Stimulated activated CD4-positive, alpha-beta T cell treated with anti-CD3 and anti-CD28 coated beads, Interleukin-4, amount 100 ng/mL, for 24 hours (primary cell): ENCODE measurements around the gene IFT27.
"Not testable (repeated sequence)": the region's sequence is repeated elsewhere in the genome, so short reads cannot be mapped to it uniquely, and the experiment has no call there.

Experiments used
- DNase-seq: peaks from one replicate; pipeline ENCODE4 v3.0.0-alpha.2; 2020

IFT27 gene

DNA sequence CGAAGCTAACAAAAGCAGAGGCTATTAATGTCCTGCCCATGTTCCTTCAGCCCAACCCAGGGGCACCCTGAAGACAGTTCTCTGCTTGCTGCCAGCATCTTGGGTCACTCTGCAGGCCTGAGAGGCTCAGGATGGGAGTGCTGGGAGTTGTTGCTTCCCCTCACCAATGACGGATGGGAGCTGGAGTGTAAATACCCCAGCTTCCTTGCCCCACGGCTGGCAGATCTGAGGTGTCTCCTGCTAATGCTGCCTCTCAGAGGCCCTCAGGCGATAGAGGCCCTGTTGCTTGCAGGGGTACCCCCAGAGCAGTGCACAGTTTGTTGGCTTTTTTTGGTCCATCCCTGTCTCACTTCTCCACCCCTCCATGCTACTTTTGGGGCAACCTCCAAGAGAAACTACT is 32.9 kb downstream of the IFT27 start:
- no peak for DNase-seq

DNA sequence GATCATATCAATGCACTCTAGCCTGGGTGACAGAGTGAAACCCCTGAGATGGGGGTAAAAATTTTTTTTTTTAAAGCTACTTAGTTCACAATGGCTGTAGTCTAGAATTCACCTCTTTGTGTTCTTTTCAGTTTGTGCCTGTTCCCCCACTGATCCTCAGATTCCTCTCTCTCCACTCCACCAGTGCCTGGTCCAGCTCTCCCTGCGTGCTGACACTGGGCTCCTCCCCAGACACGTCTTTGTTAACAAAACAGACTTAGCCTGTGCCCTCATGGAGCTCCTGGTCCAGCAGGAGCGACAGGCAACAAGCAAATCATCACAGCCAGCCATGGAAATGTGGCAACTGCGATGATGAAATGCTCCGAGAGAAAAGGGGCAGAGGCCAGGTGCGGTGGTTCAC is 34.0 kb downstream of the IFT27 start:
- no peak for DNase-seq

DNA sequence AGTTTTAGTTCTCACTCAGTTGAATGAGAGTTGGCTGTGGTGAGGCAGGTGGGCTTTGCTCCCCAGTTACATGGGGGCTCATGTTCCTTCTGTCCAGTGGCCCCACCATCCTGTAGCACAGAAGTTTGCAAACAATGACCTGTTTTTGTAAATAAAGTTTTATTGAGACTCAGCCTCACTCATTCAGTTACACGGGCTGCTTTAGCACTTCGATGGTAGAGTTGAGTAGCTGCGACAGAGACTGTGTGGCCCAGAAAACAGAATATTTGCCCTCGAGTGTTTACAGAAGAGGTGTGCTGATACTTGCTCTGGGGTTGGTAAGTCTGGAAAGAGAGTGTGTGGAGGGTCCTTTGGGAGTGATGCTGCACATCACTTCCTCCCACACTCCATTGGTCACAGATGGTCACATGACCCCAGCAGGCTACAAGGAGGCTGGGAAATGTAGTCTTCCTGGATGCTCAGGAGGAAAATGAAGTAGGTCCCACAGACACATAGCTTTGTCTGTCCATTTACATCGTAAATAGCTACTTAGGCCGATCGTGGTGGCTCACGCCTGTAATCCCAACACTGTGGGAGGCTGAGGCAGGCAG is 34.6 kb downstream of the IFT27 start:
- no peak for DNase-seq

DNA sequence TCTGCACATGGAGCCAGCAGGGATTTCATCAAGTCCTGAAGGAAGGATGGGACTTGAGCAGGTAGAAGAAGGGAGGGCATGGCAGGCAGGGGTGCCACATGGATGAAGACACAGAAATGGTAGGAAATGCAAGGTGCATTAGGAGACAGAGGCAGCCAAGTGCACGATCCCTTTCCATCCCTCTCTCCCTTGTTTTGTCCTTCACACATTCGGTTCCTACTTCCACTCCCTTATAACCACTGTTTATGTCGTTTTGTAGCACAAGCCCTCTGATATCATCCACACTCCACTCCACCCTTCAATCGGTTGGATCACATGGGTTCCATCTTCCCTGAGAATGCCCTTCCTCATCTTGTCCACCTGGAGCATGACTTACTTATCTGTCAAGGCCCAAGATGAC is 35.2 kb downstream of the IFT27 start:
- DNase-seq, result no peak

DNA sequence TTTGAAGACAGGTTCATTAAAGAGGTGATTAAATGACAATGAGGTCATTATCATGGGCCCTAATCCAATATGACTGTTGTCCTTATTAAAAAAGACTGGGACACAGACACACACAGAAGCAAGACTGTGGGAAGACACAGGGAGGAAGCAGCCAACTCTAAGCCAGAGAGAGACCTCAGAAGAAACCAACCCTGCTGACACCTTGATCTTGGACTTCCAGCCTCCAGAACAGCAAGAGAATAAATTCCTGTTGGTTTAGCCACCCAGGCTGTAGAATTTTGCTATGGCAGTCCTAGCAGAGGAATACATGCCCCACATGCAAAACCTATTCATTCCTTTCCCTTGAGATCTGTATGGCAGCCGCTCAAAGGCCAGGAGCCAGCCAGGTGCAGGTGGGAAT is 36.7 kb downstream of the IFT27 start:
- DNase-seq, result no peak

DNA sequence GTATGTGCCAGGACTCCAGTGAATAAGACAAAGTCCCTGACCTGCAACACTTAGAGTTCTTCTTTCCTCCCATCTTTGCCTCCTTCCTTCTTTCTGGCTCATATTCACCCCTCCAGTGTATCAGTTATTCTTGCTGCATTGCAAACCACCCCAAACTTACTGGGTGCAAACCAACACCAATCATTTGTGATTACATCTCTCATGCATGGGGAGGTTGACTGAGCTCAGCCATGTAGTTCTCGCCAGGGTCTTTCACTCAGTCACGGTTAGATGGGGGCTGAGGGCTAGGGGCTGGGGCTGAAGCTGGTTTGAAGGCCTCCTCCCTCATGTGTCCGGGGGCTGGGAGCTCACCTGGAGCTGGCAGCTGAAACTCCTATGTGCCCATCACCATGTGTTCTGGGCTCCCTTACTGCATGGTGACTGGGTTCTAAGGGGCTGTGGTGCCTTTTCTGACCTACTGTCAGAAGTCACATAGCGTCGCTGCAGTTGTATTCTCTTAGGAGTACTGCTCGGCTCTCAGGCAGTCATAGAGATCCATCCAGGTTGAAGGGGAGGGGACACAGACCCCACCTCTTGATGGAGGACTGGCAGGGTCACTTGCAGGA is 37.4 kb downstream of the IFT27 start:
- DNase-seq, result no peak

DNA sequence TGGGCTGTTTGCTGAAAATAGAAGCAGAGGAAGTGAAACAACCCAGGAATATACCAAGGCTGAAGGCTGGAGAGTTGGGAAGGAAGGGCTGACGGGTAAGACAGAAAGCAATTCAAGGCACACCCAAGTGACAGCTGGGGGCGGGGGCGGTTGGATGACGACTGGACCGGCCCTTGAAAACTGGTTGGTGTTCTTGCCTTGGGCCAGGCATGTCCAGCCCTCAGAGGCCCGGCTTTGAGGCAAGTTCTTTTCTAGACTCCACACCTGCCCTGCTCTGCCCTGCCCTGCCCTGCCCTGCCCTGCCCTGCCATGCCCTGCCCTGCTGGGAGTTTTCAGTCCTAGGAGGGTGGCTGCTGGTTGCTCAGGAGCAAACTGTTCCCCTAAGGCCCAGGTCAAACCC is 38.1 kb downstream of the IFT27 start:
- DNase-seq, result no peak

DNA sequence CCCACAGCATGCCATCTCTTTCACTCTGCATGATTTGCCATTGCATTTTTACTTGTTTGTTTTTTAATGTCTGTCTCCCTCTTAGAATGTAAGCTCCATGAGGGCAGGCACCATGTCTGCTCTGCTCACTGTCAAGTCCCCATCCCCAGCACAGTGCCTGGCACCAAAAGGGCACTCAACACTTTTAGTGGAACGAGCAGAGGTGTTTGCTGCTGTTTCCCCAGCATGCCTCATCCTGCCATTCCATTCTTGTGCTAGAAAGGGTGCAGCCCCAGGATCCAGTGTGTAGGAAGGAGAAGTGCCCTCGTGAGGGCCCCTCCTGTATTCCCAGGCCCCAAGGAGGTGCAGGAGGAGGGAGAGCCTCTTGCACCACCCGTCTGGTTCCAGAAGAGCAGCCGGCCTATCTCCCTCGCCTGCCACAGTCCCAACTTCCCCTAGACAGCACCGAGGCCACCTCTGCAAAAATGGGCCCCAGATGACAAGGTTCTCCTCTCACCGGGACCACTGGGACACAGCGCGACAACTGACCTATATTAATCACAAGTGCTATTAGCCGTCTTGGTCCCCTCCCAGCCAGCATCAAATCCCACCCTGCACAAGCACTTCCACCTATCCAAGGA is 39.1 kb downstream of the IFT27 start:
- no peak for DNase-seq

DNA sequence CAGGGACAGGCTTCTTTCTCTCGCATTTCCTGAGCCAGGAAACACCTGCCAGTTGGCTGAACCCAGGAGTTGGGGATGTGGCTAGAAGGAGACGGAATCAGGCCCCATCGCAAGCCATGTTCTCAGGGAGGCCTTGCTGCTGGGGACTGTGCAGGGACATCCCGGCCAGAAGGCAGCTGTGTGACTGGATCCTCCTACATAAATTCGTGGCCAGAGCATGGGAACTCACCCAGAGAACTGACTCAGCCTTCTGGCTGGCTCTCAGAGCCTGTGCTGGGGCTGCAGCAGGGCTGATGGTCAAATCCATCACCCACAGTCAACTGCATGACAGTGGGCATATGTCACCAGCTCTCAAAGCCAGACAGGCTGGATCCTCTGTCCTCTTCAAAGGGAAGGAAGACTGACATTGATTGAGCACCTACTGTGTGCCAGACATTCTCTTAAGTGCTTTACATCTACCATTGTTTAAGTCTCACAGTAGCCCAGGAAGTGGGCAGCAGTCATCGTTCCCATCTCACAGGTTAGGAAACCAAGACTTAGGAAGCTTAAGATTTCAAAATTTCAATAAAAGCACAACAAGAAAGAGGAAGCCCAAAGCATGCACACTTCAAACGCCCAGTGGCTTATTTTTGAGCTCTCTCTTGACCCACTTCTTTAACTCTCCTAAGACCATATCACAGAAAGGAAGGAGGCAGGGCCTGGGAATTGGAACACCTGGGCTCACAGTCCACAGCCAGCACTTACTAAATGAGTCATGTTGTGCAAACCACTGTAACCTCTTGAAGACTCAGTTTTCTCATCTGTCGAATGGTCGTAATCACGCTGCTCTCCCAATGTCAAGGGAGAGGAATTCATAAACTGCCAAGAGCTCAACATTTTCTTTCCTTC is 41.5 kb downstream of the IFT27 start:
- DNase-seq, result no peak

DNA sequence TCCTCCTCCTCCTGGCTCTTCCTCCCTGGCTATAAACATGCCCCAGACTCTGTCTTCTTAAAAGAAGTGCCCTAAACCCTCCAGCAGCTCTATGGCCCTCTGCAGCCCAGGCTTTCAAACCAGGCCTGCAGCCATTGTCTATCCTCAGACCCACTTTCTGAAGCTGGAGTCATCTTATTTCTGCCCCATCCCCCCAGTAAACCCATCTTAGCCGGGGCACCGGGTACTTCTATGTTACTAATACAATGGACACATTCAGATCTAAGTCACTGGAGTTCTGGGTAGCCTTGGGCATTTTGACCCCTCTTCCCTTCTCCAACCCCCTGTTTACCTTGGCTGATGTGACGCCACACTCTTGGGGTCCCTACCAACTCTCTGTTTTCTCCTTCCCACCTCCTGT is 42.6 kb downstream of the IFT27 start:
- no peak for DNase-seq

DNA sequence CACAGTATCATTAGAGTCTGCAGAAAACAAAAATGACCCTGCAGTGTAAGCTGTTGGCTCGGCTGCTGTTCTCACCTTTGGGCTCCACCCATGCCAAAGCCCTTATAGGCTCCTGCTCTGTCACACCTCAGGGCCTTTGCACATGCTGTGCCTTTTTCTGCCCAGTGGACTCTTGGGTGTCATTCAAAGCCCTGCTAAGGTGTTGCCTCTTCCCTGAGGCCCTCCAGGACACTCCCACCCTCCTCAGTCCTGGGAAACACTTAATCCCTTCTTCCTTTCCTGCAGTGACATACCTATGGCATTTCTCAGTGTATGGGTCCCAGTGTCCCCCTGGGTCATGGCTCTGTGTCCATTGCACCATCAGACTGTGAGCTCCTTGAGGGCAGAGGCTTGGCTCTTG is 43.3 kb downstream of the IFT27 start:
- no peak for DNase-seq

DNA sequence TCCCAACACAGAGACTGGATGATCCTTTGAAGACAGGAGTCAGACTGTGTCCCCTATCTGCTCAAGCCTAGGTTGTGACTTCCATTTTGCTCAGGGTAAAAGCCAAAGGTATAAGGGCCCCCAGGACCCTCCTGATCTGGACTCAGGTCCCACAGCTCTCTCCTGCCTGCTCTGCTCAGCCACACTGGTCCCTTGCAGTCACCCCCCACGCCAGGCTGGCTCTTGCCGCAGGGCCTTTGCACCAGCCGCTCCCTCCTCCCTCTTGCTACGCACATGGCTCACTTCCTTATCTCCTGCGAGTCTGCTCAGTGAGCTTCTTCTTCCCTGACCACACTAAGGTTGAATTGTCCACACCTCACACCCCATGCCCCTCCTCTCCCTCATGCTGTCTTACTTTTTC is 44.0 kb downstream of the IFT27 start:
- no peak for DNase-seq

DNA sequence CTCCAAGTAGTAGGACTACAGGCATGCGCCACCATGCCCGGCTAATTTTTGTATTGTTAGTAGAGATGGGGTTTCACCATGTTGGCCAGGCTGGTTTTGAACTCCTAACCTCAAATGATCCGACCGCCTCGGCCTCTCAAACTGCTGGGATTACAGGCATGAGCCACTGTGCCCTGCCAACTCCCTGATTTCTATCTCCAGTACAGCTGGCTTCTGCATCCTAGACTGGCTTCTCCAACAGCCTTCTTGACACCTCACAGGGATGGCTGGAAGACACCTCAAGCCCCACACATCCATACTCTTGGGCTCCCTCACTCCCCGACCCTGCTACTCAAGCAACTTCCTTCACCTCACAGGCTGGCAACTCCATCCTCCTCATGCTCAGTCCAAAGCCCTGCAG is 44.6 kb downstream of the IFT27 start:
- DNase-seq, result not testable (repeated sequence)

DNA sequence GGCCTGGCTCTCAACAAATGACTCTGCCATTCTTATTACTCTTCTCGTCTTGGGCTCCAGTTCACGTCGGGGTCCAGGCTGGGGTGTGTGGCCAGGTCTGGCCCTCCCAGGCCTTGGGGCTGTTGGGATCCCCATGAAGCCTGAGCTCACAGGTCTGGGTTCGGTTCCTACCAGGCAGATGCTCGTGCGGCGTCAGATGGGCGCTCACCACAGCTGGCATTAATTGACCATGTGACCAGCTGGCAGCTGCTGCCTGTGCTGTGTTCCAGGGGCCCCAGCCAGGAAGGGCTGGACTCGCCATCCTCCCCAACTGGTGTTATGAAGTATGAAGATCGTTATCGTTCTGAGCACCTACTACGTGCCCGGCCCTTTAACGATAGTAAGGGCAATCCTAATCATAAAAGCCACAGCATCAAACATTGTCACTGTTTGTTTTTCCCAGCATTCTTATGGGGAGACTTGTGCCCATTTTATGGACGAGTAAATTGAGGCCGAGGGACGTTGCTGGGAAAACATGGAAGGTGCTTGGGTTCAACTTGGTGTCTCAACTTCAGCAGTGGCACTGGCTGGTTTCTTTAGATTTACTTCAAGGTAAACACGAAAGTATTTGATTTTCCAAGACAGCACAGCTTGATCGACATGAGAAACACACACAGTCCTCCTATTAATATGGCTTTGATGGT is 45.6 kb downstream of the IFT27 start:
- DNase-seq, result no peak

DNA sequence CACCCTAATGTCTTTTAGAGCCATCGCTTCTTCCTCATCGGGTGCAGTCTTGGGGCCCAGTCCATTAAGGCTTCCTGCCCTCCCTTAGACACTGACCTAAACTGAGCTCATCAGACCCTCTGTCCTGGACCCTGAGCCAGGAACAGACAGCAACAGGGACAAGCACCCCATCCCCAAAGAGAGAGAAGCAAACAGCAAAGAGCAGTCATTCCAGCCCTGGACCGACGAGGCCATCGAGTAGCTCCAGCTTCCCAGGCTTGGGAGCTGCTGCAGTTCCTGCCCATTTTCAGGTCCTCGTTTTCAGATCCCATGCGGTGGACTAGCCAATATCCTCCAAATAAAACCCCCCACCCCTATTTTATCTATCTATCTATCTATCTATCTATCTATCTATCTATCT is 46.6 kb downstream of the IFT27 start:
- DNase-seq, result no peak

DNA sequence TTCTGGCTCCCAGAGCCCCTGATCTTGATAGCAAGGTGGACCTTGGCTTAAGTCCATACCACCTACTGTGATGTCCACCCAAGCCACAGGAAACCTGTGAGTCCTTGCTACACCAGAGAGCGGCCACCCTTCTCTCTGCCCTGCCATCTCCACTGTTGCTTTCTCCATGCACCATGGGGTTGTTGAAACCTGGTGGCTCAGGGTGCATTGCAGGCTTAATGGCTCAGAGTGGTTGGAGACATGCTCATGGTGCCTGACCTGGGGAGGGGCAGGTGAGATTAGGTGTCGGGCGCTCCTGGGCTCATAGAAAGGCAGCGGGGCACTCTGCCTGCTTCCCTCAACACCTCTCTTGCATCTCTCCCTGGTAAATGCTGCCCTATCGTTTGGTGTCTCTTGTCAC is 47.4 kb downstream of the IFT27 start:
- no peak for DNase-seq

DNA sequence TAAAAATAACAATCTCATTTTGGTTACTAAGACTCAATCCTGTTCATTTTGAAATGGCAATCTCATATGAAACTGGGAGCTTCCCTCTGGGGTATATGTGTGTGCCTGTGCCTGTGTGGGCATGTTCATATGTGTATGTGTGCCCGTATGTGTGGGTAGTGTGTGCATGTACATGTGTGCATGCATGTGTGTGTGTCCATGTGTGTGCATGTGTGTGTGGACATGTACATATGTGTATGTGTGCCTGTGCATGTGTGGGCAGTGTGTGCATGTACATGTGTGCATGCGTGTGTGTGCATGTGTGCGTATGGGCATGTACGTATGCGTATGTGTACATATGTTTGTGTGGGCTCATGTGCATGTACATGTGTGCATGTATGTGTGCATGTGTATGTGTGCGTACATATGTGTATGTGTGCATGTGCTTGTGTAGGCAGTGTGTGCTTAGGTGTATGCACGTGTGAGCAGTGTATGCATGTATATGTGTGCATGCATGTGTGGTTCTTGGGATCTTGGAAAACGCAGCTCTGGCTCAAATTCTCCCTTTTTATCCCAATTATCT is 47.9 kb downstream of the IFT27 start:
- no peak for DNase-seq

DNA sequence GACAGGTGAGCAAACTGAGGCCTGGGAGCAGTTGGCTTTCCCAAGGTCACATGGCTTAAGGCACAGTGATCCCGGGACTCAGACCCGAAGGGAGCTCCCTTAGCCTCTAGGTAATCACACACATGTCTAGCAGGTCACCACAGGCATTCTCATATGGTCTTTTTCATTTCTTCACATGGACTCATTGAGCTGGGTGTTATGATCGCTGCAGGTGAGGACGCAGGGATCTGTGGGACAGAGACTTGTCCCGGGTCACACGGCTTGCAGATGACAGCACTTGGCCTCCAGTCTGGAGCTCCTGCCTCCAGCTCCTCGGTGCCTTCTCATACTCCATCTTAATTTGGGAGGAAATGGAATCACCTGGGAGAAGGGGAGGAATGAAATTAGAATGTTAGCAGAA is 48.8 kb downstream of the IFT27 start:
- DNase-seq, result no peak

DNA sequence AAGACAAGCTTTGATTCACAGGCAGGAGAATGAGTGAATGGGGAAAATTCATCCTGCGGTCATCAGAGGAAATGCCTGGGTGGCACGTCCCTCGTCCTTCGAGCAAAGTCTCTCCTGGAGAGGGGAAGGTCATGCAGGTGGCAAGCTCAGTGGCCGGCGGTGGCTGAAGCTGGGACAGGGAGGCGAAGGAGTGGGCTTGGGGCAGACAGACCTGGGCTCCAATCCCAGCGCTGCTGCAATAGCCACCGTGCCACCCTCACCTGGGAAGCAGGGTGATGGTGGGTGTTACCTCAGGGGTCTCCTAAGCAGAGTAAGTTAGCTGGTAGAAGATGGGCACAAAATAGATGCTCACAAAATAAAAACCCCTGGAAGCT is 49.9 kb downstream of the IFT27 start:
- no peak for DNase-seq

DNA sequence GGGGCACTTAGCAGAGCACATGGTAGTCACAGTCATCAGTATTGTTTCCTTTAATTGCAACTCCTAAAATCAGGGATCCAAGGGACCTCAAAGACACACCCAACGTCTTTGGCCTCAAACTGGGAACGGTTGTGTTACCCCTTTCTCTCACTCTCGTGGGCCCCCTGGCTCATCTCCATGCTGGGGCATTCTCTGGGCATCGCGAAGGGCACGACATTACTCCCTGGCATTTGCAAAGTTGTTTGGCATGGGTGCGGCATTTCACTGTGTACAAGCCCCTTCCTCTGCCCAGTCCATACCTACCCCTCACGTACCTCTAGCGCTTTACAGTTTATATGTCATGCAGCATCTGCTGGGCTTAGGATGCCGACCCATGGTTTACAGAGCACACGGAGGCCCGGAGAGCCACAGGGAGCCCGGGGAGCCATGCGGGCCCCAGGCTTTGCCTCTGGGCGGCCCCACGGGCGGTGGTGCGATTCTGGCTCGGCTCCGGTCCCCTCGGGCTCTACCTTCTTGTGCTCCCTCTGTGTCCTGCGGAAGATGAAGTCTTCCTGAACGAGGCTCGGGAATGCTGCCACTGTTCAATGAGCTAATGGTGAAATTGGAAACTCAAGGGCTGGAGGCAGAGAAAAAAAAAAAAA is 50.4 kb downstream of the IFT27 start:
- DNase-seq, result no peak

DNA sequence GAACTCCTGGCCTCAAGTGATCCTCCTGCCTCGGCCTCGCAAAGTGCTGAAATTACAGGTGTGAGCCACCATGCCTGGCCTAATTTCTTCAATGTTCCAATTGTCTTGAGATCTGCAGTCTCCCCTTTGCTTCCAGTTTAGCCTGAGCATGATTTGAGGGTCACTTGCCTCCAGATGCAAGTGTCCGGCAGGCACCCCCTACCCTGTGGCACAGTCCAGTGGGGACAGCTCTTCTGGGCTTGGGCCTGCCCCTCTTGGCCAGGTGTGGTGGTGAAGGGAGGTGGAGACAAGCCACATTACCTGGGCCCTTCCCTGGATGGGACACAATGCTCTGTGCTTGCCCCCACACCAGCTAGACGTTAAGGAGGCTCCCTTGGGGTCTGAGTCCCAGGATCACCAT is 51.1 kb downstream of the IFT27 start:
- DNase-seq, result no peak

DNA sequence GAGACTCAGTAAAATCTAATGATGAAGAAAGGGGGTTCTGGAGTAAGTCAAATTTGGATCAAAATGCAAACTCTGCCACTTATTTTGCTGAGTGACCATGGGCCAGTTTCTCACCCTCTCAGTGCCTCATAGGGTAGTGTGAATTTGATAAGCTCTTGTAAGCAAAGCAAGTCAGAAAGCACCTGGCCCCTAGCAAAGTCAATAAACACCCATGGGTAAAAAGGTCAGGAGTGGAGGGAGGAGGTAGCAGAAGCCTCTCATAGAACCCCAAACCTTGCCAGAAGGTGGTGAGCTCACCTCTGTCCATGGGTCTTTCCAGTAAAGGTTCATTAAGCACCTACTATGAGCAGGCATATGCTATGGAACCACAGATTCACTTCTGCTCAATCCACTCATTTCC is 53.9 kb downstream of the IFT27 start:
- no peak for DNase-seq

DNA sequence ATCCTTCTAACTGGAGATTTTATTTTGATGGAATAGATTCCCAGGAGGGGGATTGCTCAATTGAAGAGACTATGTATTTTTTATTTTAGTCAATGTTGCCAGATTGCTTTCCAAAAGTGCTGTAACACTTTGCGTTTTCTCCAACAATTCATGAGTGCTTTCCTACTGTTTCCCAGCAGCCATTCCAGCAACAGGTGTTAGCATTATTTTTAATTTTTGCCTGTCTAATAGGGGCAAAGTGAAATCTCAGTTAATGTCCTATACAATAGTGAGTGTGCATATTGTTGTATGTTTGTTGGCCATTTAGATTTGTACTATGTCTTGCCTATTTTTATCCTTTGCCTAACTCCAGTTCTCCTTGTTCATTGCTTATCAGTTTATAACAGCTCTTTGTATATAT is 60.3 kb downstream of the IFT27 start:
- DNase-seq, result no peak
